Psoas muscle (tissue), 8 donors: ENCODE data around the gene SIGLEC14. TPM values are rescaled to one million over a fixed set of nuclear protein-coding genes. Genes with fewer than 3 reads are reported as not detected.

Experiments used
- ATAC-seq, 4 donors: fragments of 200-7000 bp; cut with Tn5 transposase; one replicate each; pipeline ENCODE4 v1.9.1; 2020; ENCODE audit warnings: moderate library complexity in 3 of 4, mild to moderate bottlenecking in 2 of 4
- DNase-seq, 2 donors: peaks; one replicate each; pipeline ENCODE4 v3.0.0-alpha.2; 2020
- H3K27ac ChIP-seq: fragments of 200-600 bp; one replicate; pipeline ENCODE4 v1.8.0; 2022
- H3K27me3 ChIP-seq, 3 donors: fragments of 200-600 bp in 1 of 3; one replicate each; pipeline versions ENCODE4 v1.6.1 to v1.8.0; 2013 to 2022; ENCODE audit warnings: low read length in 2 of 3, mild to moderate bottlenecking in 2 of 3, moderate library complexity in 1 of 3; ENCODE audit not compliant: insufficient read depth in 3 of 3
- H3K36me3 ChIP-seq, 2 donors: fragments of 200-600 bp in 1 of 2; one replicate each; pipeline versions ENCODE4 v1.6.1 to v1.8.0; 2013 to 2022; ENCODE audit warnings: low read depth in 1 of 2, mild to moderate bottlenecking in 1 of 2, moderate library complexity in 1 of 2; ENCODE audit not compliant: insufficient read depth in 1 of 2
- H3K4me1 ChIP-seq: fragments of 200-600 bp; one replicate; pipeline ENCODE4 v1.8.0; 2022
- H3K4me3 ChIP-seq: fragments of 200-600 bp; one replicate; pipeline ENCODE4 v1.8.0; 2022; ENCODE audit warnings: mild to moderate bottlenecking
- H3K9me3 ChIP-seq: fragments of 200-600 bp; one replicate; pipeline ENCODE4 v1.8.0; 2022
- CTCF ChIP-seq: fragments of 200-600 bp; IDR thresholded peaks from one replicate; pipeline ENCODE4 v1.8.0; 2022; ENCODE audit warnings: antibody characterized with exemption
- WGBS, 3 donors: extraction: QIAGEN DNeasy Blood & Tissue Kit; methylation state at CpG; one replicate each; pipeline versions ENCODE4 v1.1.6 to v1.1.7; 2013; 5-methylcytosine and 5-hydroxymethylcytosine counted together
- intact Hi-C, 2 donors: fragments of 100-400 bp; cut with DNase I; formaldehyde crosslinking; loops; one replicate each; pipeline versions ENCODE4 v1.11.0 to v1.14.2; 2022
- polyA plus RNA-seq, 3 donors: library from polyadenylated mRNA; stranded (reverse); fragments of 200-250 nt; gene quantifications; one replicate each; pipeline ENCODE4 v1.2.3, GENCODE V29; 2013
- total RNA-seq, 4 donors: library from RNA; stranded (reverse); fragmentation: NEBNext Ultra II Directional in 2 of 4; extraction: Animal tissue kit (Norgen Biotek cat#: 25700) in 2 of 4; gene quantifications; one replicate each; pipeline versions ENCODE4 v1.2.1 to v1.2.4, GENCODE V29; 2021 to 2023
- donor health status: healthy with polysubstance abuse.
- donor health status: DM: no; HTN: no; CAD: no; lungs with moderate emphysema.
- donor health status: Bipolar disorder and iron deficiency.
- donor health status: healthy.
- donor health status: DM: yes; HTN: yes; CAD: no.
- donor health status: DM: no; HTN: no; CAD: no.
- donor health status: DM: no; HTN: no; CAD: no.
- donor health status: DM: yes; HTN: yes; CAD: no.

SIGLEC14 gene
- total and polyA plus RNA-seq, 7 donors = 0.07 to 1.9 (median 0.93) TPM

GRCh38 chr19:51660975-51661600, 14.5 kb upstream of the SIGLEC14 start:
- intact Hi-C loops = no loop called here
- DNase-seq (peak; percentile 59 to 73), ATAC-seq (no peak)
- Histone ChIP-seq H3K4me1 (no peaks in the 10 kb centered on the region), H3K4me3 (no peak overlapping the region), H3K27me3 (peaks cover 2 to 21% (median 8%) of the 10 kb centered on the region in 3 donors), H3K27ac (no peak overlapping the region), H3K36me3 (no peaks in the 10 kb centered on the region), H3K9me3 (no peaks in the 10 kb centered on the region)
- WGBS, 3 donors = 12 to 15% (median 12%) methylated on average over 9 to 10 of the region's 10 CpGs
- TF ChIP-seq CTCF = peak; percentile 54

GRCh38 chr19:51654783-51655182, 8.2 kb upstream of the SIGLEC14 start:
- TF ChIP-seq CTCF = no peak

GRCh38 chr19:51653162-51653561, 6.5 kb upstream of the SIGLEC14 start:
- 29 to 60% (median 52%) methylated on average over 2 of the region's 2 CpGs for WGBS, 3 donors
- no peak for TF ChIP-seq CTCF
- Histone ChIP-seq H3K9me3 (no peaks in the 10 kb centered on the region), H3K4me3 (no peak overlapping the region), H3K4me1 (no peaks in the 10 kb centered on the region), H3K27me3 (peaks cover 0 to 4% (median 0%) of the 10 kb centered on the region in 3 donors), H3K27ac (no peak overlapping the region), H3K36me3 (no peaks in the 10 kb centered on the region)
- intact Hi-C loops = loop anchor here in 1 of 2 donors (10.0 kb wide), 1 partner anchor 178 kb away; the partner anchor contains the start of gene CEACAM18
- no peak for ATAC-seq
- DNase-seq = no peak

More at GRCh38 chr19:51654783-51655182, 8.2 kb upstream of the SIGLEC14 start:
- Histone ChIP-seq H3K4me1 (no peaks in the 10 kb centered on the region), H3K9me3 (no peaks in the 10 kb centered on the region), H3K27me3 (peaks cover 0 to 4% (median 0%) of the 10 kb centered on the region in 3 donors), H3K4me3 (no peak overlapping the region), H3K36me3 (no peaks in the 10 kb centered on the region), H3K27ac (no peak overlapping the region)
- intact Hi-C loops = loop anchor here (5.0 to 10.0 kb wide), 3 partner anchors 180 to 317 kb away; partner anchors contain the start of gene CEACAM18 (in 1 of the 2)
- 51 to 75% (median 51%) methylated on average over 4 of the region's 4 CpGs for WGBS, 3 donors
- ATAC-seq (no peak), DNase-seq (no peak)

GRCh38 chr19:51652266-51652665, 5.6 kb upstream of the SIGLEC14 start:
- Histone ChIP-seq H3K4me3 (no peak overlapping the region), H3K36me3 (no peaks in the 10 kb centered on the region), H3K27ac (no peak overlapping the region), H3K9me3 (no peaks in the 10 kb centered on the region), H3K27me3 (peaks cover 0 to 4% (median 0%) of the 10 kb centered on the region in 3 donors), H3K4me1 (no peaks in the 10 kb centered on the region)
- WGBS, 3 donors = 45 to 67% (median 50%) methylated on average over 4 of the region's 4 CpGs
- no peak for TF ChIP-seq CTCF
- no peak for DNase-seq
- no peak for ATAC-seq
- intact Hi-C loops = loop anchor here in 1 of 2 donors (10.0 kb wide), 1 partner anchor 177 kb away; the partner anchor contains the start of gene CEACAM18
